Measurements from ENCODE around the gene LRRN2.
"Not testable (repeated sequence)": the region's sequence is repeated elsewhere in the genome, so short reads cannot be mapped to it uniquely, and the experiment has no call there.

Gene LRRN2

DNA sequence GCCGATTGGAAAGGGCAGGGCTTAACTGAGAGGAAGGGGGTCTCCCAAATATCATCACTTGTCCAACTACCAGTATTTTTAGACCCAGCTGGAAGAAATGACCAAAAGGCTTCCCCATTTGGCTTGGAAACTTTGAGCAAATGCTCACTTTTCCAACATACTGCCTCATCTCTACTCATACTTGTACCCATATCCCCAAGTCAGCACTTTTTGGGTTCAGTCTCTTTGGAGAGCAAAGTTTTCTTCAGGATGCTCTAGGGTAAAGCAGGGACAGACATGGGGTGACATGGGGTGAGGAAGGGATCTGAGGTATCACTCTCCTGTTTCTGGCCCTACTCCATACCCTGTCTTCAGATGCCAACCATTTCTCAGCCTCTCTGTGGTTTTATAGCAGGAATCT lies 27.2 kb downstream of the LRRN2 start:
- no peak for DNase-seq

- no peak for DNase-seq
Observed at GRCh38 chr1:204653590-204654340, 31.8 kb downstream of the LRRN2 start.

DNA sequence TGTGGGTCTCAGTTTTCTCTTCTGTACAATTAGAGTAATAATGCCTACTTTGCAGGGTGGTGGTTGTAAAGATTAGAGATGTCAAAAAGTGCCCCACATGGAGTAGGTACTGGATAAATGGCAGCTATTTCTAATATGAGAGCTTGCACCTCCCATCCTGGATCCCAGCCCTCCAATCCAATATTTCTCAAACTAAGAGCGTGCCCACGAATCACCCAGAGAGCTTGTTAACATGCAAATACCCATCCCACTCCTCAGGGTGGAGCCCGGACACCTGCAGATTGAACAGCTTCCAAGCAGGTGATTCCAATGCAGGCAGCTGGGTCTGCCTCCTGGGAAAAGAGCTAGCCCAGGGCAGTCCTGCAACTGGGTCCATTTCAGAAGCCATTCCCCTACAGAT lies 33.0 kb downstream of the LRRN2 start:
- DNase-seq: no peak

GRCh38 chr1:204651843-204652421 lies 33.6 kb downstream of the LRRN2 start:
- DNase-seq: no peak

DNA sequence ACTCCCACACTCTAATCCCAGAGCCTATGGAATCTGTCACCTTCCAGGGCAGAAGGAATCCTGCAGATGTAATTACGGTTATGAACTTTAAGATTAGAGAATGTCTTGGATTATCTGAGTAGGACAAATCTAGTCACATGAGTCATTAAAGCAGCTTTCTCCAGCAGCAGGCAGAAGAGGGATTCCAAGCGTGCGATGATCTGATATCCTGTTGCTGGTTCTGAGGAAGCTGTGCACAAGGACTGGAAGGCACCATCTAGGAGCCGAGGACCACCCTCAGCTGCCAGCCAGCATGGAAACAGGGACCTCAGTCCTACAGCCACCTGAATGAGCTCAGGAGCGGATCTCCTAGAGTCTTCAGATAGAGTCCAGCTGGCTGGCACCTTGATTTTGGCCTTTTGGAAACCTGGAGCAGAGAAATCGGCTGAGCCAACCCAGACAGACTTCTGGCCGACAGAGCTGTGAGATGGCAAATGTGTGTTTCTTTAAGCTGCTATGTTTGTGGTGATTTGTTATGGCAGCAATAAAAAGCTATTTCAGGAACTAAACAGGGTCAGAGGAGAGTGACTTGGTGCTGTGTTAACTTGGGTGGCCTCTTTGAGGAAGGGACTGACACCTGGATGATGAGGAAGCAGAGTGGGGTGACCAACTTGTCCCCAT lies 34.5 kb downstream of the LRRN2 start:
- no peak for DNase-seq

GRCh38 chr1:204649721-204650521 lies 35.6 kb downstream of the LRRN2 start:
- DNase-seq: no peak

GRCh38 chr1:204648576-204648975 lies 37.0 kb downstream of the LRRN2 start:
- no peak for DNase-seq

DNA sequence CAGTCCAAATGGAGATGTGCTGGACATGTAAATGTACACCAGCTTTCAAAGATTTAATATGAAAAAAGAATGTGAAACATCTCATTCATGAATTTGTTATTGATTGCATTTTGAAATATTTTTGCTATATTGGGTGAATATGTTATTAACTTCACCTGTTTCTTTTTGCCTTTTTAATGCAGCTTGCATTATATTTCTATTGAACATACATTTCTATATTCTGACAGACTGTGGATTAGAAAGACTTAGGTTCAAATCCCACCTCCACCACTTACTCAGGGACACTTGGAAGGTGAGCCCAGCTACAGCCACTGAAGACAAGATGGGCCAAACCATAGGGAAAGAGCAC lies 37.8 kb downstream of the LRRN2 start:
- DNase-seq: no peak

GRCh38 chr1:204647114-204647804 lies 38.3 kb downstream of the LRRN2 start:
- no peak for DNase-seq

- DNase-seq: no peak
Observed at GRCh38 chr1:204645666-204646065, 39.9 kb downstream of the LRRN2 start.

DNA sequence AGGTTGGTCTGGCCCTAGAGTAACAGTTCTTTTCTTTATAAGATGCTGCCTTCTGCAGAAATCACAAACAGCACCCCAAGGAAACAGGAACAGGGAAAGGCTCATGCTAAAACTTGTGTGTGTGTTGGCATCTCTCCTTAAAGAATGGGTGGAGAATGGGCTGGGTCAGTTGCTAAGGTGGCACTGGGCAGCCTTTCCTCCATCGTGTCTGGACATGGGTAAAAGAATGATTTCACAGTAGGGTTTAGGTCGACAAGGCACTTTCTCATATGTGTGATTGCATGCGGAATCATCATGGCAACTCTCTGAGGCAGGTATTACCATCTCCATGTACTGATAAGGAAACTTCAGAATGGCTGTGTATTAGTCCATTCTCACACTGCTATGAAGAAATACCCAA lies 40.3 kb downstream of the LRRN2 start:
- no peak for DNase-seq

DNA sequence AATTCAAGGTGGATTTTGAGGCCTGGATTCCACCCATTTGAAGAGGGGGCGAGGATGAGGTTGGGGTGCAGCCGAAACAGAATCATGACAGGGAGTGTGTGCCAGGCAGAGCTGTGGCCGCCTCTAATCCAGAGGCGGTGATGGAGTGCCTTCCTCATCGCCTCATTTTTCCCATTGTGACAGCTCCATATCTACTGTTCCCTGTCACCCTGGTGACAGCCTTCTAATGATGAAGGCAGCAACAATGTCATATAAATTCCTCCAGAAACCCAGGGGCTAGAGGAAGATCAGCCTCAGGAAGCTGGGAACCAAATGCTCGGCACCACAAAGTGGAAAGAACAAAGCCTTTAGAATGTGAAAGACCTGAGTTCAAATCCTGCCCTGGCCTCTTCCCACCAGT lies 42.0 kb downstream of the LRRN2 start:
- no peak for DNase-seq

DNA sequence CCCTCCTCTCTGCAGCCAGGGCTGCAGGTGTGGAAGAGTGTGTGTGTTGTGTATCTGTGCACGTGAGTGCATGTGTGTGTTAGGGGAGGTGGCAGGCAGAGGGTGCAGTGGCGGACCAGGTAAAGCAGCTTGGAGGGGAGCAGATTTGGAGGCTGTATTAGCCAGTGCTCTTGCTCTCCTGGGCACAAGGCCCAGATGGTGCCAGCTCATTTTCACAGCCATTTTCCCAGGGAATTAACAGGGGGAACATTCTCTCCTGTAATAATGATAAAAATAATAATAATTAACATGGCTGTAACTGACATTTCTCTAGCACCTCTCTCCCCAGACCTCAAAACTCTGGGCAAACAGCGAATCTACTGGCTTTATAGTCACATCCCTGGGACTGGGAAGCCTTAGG lies 43.6 kb downstream of the LRRN2 start:
- no peak for DNase-seq

DNA sequence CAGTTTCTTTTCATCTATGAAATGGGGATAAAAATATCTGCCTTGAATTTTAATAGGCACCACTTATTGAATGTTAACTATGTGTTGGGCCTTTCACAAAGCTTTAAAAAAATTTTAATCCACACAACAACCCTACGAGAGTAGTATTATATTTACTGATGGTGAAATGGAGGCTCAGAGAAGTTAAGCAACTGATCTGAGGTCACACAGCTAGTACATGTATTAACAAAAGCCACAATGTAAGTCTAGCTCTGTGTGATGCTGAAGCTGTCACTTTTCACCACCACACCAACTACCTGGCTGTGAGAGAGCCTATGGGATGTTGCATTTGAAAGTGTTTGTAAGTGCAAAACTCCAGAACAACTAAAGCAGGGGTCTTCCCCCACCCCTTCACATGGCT lies 44.1 kb downstream of the LRRN2 start:
- DNase-seq: no peak

GRCh38 chr1:204640578-204640977 lies 45.0 kb downstream of the LRRN2 start:
- no peak for DNase-seq

DNA sequence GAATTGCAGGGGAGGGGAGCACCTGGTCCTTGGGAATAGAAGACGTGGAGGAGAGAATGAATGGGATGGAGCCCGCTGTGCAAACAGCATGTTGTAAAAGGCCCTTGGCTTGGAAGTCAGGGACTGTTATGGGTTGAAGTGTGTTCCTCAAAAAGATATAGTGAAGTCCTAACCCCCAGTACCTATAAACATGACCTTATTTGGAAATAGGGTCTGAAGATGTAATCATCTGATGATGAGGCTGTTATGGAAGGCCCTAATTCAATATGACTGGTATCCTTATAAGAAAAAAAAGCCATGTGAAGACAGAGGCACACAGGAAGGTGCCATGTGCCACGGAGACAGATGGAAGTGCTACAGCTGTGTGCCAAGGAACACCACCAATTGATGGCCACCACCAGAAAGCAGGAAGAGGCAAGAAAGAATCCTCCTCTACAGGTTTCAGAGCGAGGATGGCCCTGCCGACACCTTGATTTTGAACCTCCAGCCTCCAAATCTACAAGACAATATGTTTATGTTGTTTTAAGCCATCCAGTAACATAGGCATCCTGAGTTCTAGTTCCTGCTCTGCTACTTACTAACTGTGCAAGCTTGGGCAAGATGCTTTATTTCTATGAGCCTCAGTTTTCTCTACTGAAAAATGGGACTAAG lies 51.2 kb downstream of the LRRN2 start:
- DNase-seq: no peak

DNA sequence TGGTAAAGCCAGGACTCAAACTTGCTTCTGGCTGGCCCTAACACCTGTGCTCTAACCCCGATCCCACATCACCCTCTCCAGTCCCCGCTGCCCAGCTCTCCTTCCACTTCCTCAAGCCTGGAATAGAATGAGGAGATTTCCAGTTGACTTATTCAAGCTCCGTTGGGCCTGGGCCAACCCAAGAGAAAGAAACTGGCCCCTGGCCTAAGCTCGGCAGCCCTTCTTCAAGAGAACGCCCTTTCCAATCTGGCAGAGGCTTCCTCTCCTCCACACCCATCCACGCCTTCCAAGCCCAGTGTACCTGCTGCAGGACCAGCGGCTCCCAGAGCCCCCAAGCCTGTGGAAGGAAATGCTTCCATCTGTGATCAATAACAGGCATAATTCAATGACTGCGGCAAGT lies 51.9 kb downstream of the LRRN2 start:
- no peak for DNase-seq

DNA sequence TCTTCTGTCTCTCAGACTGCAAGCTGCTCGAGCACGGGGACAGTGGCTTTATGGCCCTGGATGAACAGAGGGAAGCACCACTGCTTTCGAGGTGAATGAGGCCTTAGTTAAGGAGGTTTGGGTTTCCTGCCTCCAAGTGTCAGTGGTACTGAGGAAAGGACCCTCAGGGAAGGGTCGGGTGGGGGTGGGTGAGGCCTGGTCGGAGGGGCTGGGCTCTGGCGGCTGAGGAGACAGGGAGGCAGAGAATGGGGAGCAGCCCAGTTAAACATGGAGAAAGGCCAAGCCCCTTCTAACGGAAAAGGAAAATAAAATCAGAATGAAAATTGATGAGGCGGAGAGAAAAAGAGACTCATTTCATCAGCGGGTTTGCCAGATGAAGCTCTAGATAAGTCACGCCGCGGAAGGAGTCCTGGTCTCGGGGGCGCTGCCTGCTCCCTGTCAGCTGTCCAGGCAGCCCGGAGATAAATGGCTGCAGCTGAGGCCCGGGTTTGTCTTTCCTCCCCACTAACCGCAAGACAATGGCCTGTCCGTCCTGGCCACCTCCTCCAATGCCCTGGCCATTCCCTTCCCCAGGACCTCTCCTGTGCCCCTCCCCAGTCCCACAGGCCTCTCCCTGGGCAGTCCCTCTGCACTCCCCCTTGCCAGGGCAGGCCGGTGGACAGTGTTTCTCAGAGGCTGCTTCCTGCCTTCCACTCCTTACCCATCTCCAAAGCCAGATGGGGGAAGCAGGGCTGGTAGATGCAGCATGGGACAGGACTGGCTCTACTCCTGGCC lies 55.2 kb downstream of the LRRN2 start:
- DNase-seq: no peak

DNA sequence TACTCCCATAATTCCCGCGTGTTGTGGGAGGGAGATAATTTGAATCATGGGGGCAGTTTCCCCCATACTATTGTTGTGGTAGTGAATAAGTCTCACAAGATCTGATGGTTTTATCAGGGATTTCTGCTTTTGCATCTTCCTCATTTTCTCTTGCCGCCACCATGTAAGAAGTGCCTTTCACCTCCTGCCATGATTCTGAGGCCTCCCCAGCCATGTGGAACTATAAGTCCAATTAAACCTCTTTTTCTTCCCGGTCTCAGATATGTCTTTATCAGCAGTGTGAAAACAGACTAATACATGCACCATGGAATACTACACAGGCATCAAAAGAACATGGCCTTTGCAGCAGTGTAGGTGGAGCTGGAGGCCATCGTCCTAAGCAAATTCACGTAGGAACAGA lies 56.1 kb downstream of the LRRN2 start:
- DNase-seq: not testable (repeated sequence)

DNA sequence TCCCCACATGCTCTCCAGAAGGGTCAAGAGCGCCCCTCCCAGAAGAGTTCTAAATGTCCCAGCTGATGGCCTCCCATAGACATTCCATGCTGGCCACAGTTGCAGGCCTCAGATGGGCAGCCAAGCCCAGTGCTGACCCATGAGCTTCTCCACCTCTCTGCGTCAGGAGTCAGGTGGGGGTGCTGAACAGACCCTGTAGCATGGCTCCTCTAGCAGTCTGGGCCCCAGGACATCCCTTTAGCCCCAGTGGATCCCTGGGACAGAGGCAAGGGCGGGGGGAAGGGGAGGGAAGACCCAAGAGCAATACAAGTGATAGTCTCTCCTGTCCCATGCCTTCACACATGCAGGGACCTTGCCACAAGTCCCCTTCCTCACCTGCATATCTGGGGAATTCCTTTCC lies 56.7 kb downstream of the LRRN2 start:
- DNase-seq: no peak

DNA sequence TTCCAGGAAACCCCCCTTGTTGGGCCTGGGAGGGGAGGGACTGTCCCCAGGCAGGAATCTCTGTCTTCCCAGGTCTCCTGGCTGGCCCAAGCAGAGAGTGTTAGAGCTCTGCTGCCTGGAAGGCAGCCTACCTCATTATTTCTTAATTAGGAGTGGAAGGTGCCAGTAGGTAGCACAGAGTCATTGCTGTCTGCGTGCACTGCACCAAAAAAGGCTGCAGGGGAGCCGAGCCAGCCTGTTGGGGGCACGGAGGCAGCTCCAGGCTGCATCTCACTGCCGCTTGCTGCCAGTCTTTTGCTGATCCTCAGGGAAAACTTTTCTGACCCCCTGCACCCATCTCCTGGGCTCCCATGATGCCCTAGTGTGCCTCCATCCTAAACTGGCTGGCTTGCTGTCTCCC lies 58.1 kb downstream of the LRRN2 start:
- no peak for DNase-seq

GRCh38 chr1:204626381-204626780 lies 59.2 kb downstream of the LRRN2 start:
- no peak for DNase-seq

All from effector CD4-positive, alpha-beta T cell (primary cell).